HepG2 (cell line): ENCODE data around the gene NR2F6. TPM values are rescaled to one million over a fixed set of nuclear protein-coding genes. Genes with fewer than 3 reads are reported as not detected.
A peak's percentile ranks its signal among the peaks of the same experiment; 100 is the strongest.

ENCODE experiments used
- ADNP ChIP-seq: sonication (generic); formaldehyde crosslinking; IDR thresholded peaks from 2 replicates; pipeline ENCODE4 v1.4.0; 2020; ENCODE audit warnings: missing genetic modification reagents
- ATF7 ChIP-seq, 2 experiments: fragments of 450-650 bp in 1 of 2; sonication (generic) in 1 of 2; formaldehyde crosslinking in 1 of 2; IDR thresholded peaks; 2 replicates each; pipeline versions ENCODE4 v1.4.0 to v1.6.1; 2016 to 2020; ENCODE audit warnings: antibody characterized with exemption in 1 of 2, mild to moderate bottlenecking in 1 of 2, missing genetic modification reagents in 1 of 2
- DR1 ChIP-seq: sonication (generic); formaldehyde crosslinking; IDR thresholded peaks from 2 replicates; pipeline ENCODE4 v1.8.0; 2021; ENCODE audit warnings: mild to moderate bottlenecking, missing genetic modification reagents, inconsistent platforms
- FOXK2 ChIP-seq: fragments of 450-650 bp; IDR thresholded peaks from 2 replicates; pipeline ENCODE4 v1.6.1; 2016
- GATA4 ChIP-seq: sonication (generic); IDR thresholded peaks from 2 replicates; pipeline ENCODE4 v1.6.1; 2016; ENCODE audit warnings: antibody characterized with exemption, low read depth, borderline replicate concordance
- HBP1 ChIP-seq: IDR thresholded peaks from 2 replicates; pipeline ENCODE4 v1.6.1; 2016; ENCODE audit warnings: low read depth, control low read depth
- IKZF1 ChIP-seq: fragments of 450-650 bp; IDR thresholded peaks from 2 replicates; pipeline ENCODE4 v1.7.1; 2016
- MEIS2 ChIP-seq: sonication (generic); formaldehyde crosslinking; IDR thresholded peaks from 2 replicates; pipeline ENCODE4 v1.9.0; 2021; ENCODE audit warnings: mild to moderate bottlenecking, missing genetic modification reagents
- NFKBIZ ChIP-seq: IDR thresholded peaks from 2 replicates; pipeline ENCODE4 v1.6.1; 2018; ENCODE audit warnings: missing genetic modification reagents, missing compliant biosample characterization
- SNRNP70 ChIP-seq: fragments of 200-400 bp; formaldehyde crosslinking; IDR thresholded peaks from 2 replicates; pipeline ENCODE4 v1.6.1; 2017; ENCODE audit warnings: mild to moderate bottlenecking, low read depth, low read length, moderate library complexity
- SP1 ChIP-seq, 2 experiments: fragments of 450-650 bp in 1 of 2; sonication (generic) in 1 of 2; formaldehyde crosslinking in 1 of 2; IDR thresholded peaks; 2 replicates each; pipeline versions ENCODE4 v1.4.0 to v1.6.1; 2016 to 2020; ENCODE audit warnings: missing genetic modification reagents in 1 of 2
- TRAFD1 ChIP-seq: sonication (generic); formaldehyde crosslinking; IDR thresholded peaks from 2 replicates; pipeline ENCODE4 v1.5.1; 2020; ENCODE audit warnings: missing genetic modification reagents, mild to moderate bottlenecking, borderline replicate concordance
- UBTF ChIP-seq: sonication (generic); formaldehyde crosslinking; IDR thresholded peaks from 2 replicates; pipeline ENCODE4 v1.4.0; 2020; ENCODE audit warnings: mild to moderate bottlenecking, missing genetic modification reagents
- ZNF331 ChIP-seq: sonication (generic); formaldehyde crosslinking; IDR thresholded peaks from 2 replicates; pipeline ENCODE4 v1.4.0; 2020; ENCODE audit warnings: missing genetic modification reagents
- ZNF337 ChIP-seq: sonication (generic); formaldehyde crosslinking; IDR thresholded peaks from 2 replicates; pipeline ENCODE4 v1.5.1; 2020; ENCODE audit warnings: missing genetic modification reagents, low read depth, mild to moderate bottlenecking, borderline replicate concordance
- ZNF383 ChIP-seq: sonication (generic); formaldehyde crosslinking; IDR thresholded peaks from 2 replicates; pipeline ENCODE4 v1.4.0; 2020; ENCODE audit warnings: missing genetic modification reagents, mild to moderate bottlenecking, borderline replicate concordance
- ZNF446 ChIP-seq: sonication (generic); formaldehyde crosslinking; IDR thresholded peaks from 2 replicates; pipeline ENCODE4 v1.5.0; 2020; ENCODE audit warnings: mild to moderate bottlenecking, missing genetic modification reagents
- ZNF460 ChIP-seq: sonication (generic); formaldehyde crosslinking; IDR thresholded peaks from 2 replicates; pipeline ENCODE4 v1.5.1; 2020; ENCODE audit warnings: missing genetic modification reagents, mild to moderate bottlenecking, borderline replicate concordance
- ZNF605 ChIP-seq: sonication (generic); formaldehyde crosslinking; IDR thresholded peaks from 2 replicates; pipeline ENCODE4 v1.8.0; 2022; ENCODE audit warnings: mild to moderate bottlenecking, missing genetic modification reagents
- ZNF709 ChIP-seq: sonication (generic); formaldehyde crosslinking; IDR thresholded peaks from 2 replicates; pipeline ENCODE4 v1.5.0; 2020; ENCODE audit warnings: mild to moderate bottlenecking, missing genetic modification reagents
- ZNF780A ChIP-seq: sonication (generic); formaldehyde crosslinking; IDR thresholded peaks from 2 replicates; pipeline ENCODE4 v1.8.0; 2022; ENCODE audit warnings: mild to moderate bottlenecking, missing genetic modification reagents, moderate library complexity
- polyA plus RNA-seq, 8 experiments: library from polyadenylated mRNA; depleted of rRNA in 3 of 8; stranded (reverse) in 7 of 8; unstranded in 1 of 8; fragments of >200 nt; fragmentation: Illumina TruSeq in 4 of 8; extraction: Trizol in 4 of 8; gene quantifications; 2 replicates each; pipeline versions ENCODE4 v1.2.1 to v1.2.3, GENCODE V29; 2011 to 2016; ENCODE audit warnings: low read depth in 4 of 8, missing spikeins in 1 of 8, mixed read lengths in 1 of 8; ENCODE audit not compliant: insufficient read depth in 1 of 8
- total RNA-seq, 5 experiments: library from RNA; depleted of rRNA; stranded (reverse); fragments of >200 nt; fragmentation: Illumina TruSeq; extraction: Trizol; gene quantifications; 2 replicates each; pipeline ENCODE4 v1.2.3, GENCODE V29; 2016; ENCODE audit warnings: low read depth in 1 of 5
- TF ChIP-seq, protein P1 (sequence below): IDR thresholded peaks from 2 replicates; pipeline ENCODE4 v1.6.1; 2016; ENCODE audit warnings: low read depth, borderline replicate concordance
- TF ChIP-seq, protein P2 (sequence below): sonication (generic); IDR thresholded peaks from 2 replicates; pipeline ENCODE4 v1.6.1; 2016; ENCODE audit warnings: low read depth, borderline replicate concordance

NR2F6 gene
- total and polyA plus RNA-seq, 2 of the 13 experiments (the other 11 are each of a cell fraction or from before 2014, with no cell fraction given), result 30.9 to 72.4 TPM

DNA sequence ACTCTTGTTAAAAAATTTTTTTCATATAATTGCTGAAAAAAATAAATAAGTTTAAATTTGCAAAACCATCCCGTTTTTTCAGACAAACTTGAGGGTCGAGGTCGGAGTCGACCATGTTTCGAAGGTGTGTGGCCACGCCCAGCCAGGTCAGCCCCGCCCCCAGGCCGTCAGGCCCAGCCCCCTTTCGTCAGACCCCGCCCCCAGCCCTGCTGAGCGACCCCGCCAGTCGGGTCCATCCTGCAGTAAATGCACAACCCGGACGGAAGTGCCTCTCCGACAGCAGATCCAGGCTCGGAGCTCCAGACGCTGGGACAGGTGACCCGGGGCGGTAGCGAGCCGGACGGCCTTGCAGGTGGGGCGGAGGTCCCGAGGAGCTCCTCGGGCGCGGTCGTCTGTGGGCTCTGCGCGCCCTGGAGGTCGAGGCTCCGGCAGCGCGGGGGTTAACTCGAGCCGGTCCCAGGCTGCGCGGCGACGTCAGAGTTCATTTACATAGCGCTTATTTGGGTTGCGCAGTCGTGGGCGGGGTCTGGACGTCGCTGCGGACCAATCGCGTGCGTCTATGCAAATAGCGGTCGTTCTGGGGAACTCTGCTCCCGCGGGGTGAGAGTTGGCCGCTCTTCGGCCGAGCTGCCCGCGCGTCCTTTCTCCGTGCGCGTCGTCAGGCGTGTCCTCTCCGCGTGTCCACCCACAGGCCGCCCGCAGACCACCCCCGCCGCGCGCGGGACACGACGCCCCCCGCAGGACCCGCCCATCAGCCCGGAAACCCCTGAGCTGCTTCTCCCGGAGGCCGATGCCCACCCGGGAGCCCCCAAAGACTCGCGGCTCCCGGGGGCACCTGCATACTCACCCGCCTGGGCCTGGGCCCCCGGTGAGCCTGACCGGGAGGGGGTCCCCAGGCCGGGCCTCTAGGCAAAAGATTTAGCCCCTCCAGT, 19.5 kb downstream of the NR2F6 start, which contains the start of gene OCEL1 (continued):
- TF ChIP-seq, protein P1, sequence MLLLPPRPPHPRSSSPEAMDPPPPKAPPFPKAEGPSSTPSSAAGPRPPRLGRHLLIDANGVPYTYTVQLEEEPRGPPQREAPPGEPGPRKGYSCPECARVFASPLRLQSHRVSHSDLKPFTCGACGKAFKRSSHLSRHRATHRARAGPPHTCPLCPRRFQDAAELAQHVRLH (CRISPR knock-in tag), result no peak
- TF ChIP-seq ZNF446 (no peak), ZNF780A (CRISPR knock-in tag) (no peak), ZNF460 (no peak; the same call in 1 of the 2 replicates), NFKBIZ (CRISPR knock-in tag) (no peak), IKZF1 (no peak), HBP1 (CRISPR knock-in tag) (no peak), UBTF (CRISPR knock-in tag) (peak; percentile 86), SP1 (IDR thresholded peaks at IDR 0.05) (no peak), SP1 (CRISPR knock-in tag; IDR thresholded peaks at IDR 0.05) (no peak; the same call in none of the 2 replicates), ZNF709 (CRISPR knock-in tag) (no peak), ATF7 (IDR thresholded peaks at IDR 0.05) (no peak), ATF7 (CRISPR knock-in tag; IDR thresholded peaks at IDR 0.05) (no peak; the same call in 1 of the 2 replicates), TRAFD1 (CRISPR knock-in tag) (peak; percentile 93; the same call in 1 of the 2 replicates), ZNF331 (CRISPR knock-in tag) (no peak), ZNF605 (CRISPR knock-in tag) (0 out of 2 replicates have a peak, but pooled peaks have one; percentile 45), ZNF383 (CRISPR knock-in tag) (no peak), ZNF337 (CRISPR knock-in tag) (no peak), ADNP (CRISPR knock-in tag) (no peak), FOXK2 (no peak), MEIS2 (CRISPR knock-in tag) (no peak; the same call in none of the 2 replicates), SNRNP70 (no peak), DR1 (CRISPR knock-in tag) (peak; percentile 18; the same call in 1 of the 2 replicates), GATA4 (peak; percentile 51; the same call in 1 of the 2 replicates)
- TF ChIP-seq, protein P2, sequence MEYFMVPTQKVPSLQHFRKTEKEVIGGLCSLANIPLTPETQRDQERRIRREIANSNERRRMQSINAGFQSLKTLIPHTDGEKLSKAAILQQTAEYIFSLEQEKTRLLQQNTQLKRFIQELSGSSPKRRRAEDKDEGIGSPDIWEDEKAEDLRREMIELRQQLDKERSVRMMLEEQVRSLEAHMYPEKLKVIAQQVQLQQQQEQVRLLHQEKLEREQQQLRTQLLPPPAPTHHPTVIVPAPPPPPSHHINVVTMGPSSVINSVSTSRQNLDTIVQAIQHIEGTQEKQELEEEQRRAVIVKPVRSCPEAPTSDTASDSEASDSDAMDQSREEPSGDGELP, result peak; percentile 60; the same call in 1 of the 2 replicates
